AG09309 (cell line): ENCODE results near the gene CCDC81.
"Not testable (repeated sequence)": the region's sequence is repeated elsewhere in the genome, so short reads cannot be mapped to it uniquely, and the experiment has no call there.

Experiments used
- DNase-seq: peaks from one replicate; pipeline ENCODE4 v3.0.0-alpha.2; 2010; ENCODE audit warnings: low read depth
- H3K4me3 ChIP-seq: 2 replicates; pipeline ENCODE4 v1.5.1; 2011; ENCODE audit warnings: mild to moderate bottlenecking, low read depth, low read length, moderate library complexity; ENCODE audit not compliant: control insufficient read depth
- CTCF ChIP-seq: IDR thresholded peaks from 2 replicates; pipeline ENCODE4 v1.5.1; 2011; ENCODE audit warnings: mild to moderate bottlenecking, low read depth, low read length, inconsistent platforms; ENCODE audit not compliant: insufficient read depth, control insufficient read depth; ENCODE audit errors: missing control alignments

Gene CCDC81

GRCh38 chr11:86398106-86398505, 23.4 kb downstream of the CCDC81 start:
- TF ChIP-seq CTCF, result no peak
- no peak for DNase-seq
- no peak overlapping the region for H3K4me3 ChIP-seq

GRCh38 chr11:86403458-86403857, 28.8 kb downstream of the CCDC81 start:
- no peak for DNase-seq
- TF ChIP-seq CTCF, result no peak
- no peak overlapping the region for H3K4me3 ChIP-seq

GRCh38 chr11:86408845-86409244, 34.2 kb downstream of the CCDC81 start:
- H3K4me3 ChIP-seq, result no peak overlapping the region
- peak; percentile 55 for TF ChIP-seq CTCF
- no peak for DNase-seq

- H3K4me3 ChIP-seq, result no peak overlapping the region
- no peak for DNase-seq
- TF ChIP-seq CTCF, result no peak
Measured at GRCh38 chr11:86414032-86414431, 39.3 kb downstream of the CCDC81 start.

- no peak overlapping the region for H3K4me3 ChIP-seq
- TF ChIP-seq CTCF, result no peak
- DNase-seq, result no peak
Measured at GRCh38 chr11:86415026-86415425, 40.3 kb downstream of the CCDC81 start.

GRCh38 chr11:86416494-86416893, 41.8 kb downstream of the CCDC81 start:
- H3K4me3 ChIP-seq, result no peak overlapping the region
- TF ChIP-seq CTCF, result no peak
- DNase-seq, result no peak

GRCh38 chr11:86416951-86417350, 42.3 kb downstream of the CCDC81 start:
- not testable (repeated sequence) for H3K4me3 ChIP-seq, DNase-seq

- no peak for DNase-seq
- TF ChIP-seq CTCF, result no peak
- H3K4me3 ChIP-seq, result no peak overlapping the region
Measured at GRCh38 chr11:86418106-86418505, 43.4 kb downstream of the CCDC81 start.
